CD14-positive monocyte (primary cell): Measurements from ENCODE around the gene SLC40A1. TPM values are rescaled to one million over a fixed set of nuclear protein-coding genes. Genes with fewer than 3 reads are reported as not detected.

Experiments used
- DNase-seq, 3 donors: peaks; one replicate each; pipeline ENCODE4 v3.0.0-alpha.2; 2011 to 2022
- H2AFZ ChIP-seq: 2 replicates; pipeline ENCODE4 v1.6.0; 2012; ENCODE audit warnings: mild to moderate bottlenecking, low read depth, low read length, inconsistent platforms; ENCODE audit not compliant: insufficient read depth, poor library complexity, severe bottlenecking
- H3K27ac ChIP-seq, 2 donors: 1 replicate in 1 of 2; 2 replicates in 1 of 2; pipeline ENCODE4 v1.5.1; 2012 to 2013; ENCODE audit warnings: low read length in 2 of 2, control low read depth in 1 of 2, inconsistent platforms in 1 of 2, low read depth in 1 of 2, mild to moderate bottlenecking in 1 of 2
- H3K27me3 ChIP-seq, 2 donors: one replicate each; pipeline versions ENCODE4 v1.6.0 to v1.6.1; 2011 to 2013; ENCODE audit warnings: low read length in 2 of 2; ENCODE audit not compliant: control insufficient read depth in 2 of 2, insufficient read depth in 2 of 2
- H3K36me3 ChIP-seq, 2 donors: replicated peaks in 1 of 2; 1 replicate in 1 of 2; 2 replicates in 1 of 2; pipeline versions ENCODE4 v1.5.1 to v1.6.1; 2012 to 2013; ENCODE audit warnings: low read length in 2 of 2, control low read depth in 1 of 2, inconsistent platforms in 1 of 2, mild to moderate bottlenecking in 1 of 2; ENCODE audit not compliant: insufficient read depth in 2 of 2, control insufficient read depth in 1 of 2
- H3K4me1 ChIP-seq, 2 donors: 1 replicate in 1 of 2; 2 replicates in 1 of 2; pipeline versions ENCODE4 v1.5.1 to v1.6.1; 2012 to 2013; ENCODE audit warnings: low read length in 2 of 2, control low read depth in 1 of 2, inconsistent platforms in 1 of 2, mild to moderate bottlenecking in 1 of 2, moderate library complexity in 1 of 2; ENCODE audit not compliant: insufficient read depth in 2 of 2, control insufficient read depth in 1 of 2
- H3K4me2 ChIP-seq: replicated peaks from 2 replicates; pipeline ENCODE3; 2012; ENCODE audit warnings: low read length, moderate library complexity, mild to moderate bottlenecking; ENCODE audit not compliant: poor library complexity, severe bottlenecking; ENCODE audit errors: extremely low read depth
- H3K4me3 ChIP-seq, 3 experiments: fragments of 200-600 bp in 1 of 3; sonication (generic) in 1 of 3; replicated peaks in 1 of 3; 1 replicate in 2 of 3; 2 replicates in 1 of 3; pipeline ENCODE4 v1.5.1; 2011 to 2013; ENCODE audit warnings: low read length in 3 of 3, mild to moderate bottlenecking in 3 of 3, control low read depth in 2 of 3, low read depth in 2 of 3, inconsistent platforms in 1 of 3, moderate library complexity in 1 of 3
- H3K79me2 ChIP-seq: 2 replicates; pipeline ENCODE4 v1.6.0; 2012; ENCODE audit warnings: mild to moderate bottlenecking, control low read depth, inconsistent platforms, low read length, moderate library complexity; ENCODE audit not compliant: insufficient read depth
- H3K9ac ChIP-seq: 2 replicates; pipeline ENCODE4 v1.6.0; 2017; ENCODE audit warnings: low read length, mild to moderate bottlenecking; ENCODE audit not compliant: insufficient read depth, poor library complexity, severe bottlenecking
- H3K9me3 ChIP-seq, 2 donors: replicated peaks in 1 of 2; 1 replicate in 1 of 2; 2 replicates in 1 of 2; pipeline versions ENCODE4 v1.5.1 to v1.6.1; 2012 to 2013; ENCODE audit warnings: low read length in 2 of 2, control low read depth in 1 of 2; ENCODE audit not compliant: control insufficient read depth in 1 of 2, insufficient read depth in 1 of 2
- H4K20me1 ChIP-seq: 2 replicates; pipeline ENCODE4 v1.6.0; 2012; ENCODE audit warnings: mild to moderate bottlenecking, low read length, control low read depth, moderate library complexity; ENCODE audit not compliant: insufficient read depth
- H3K27ac Mint-ChIP-seq, 7 donors: one replicate each; pipeline ENCODE4 v1.8.0; 2020; ENCODE audit warnings: mild to moderate bottlenecking in 7 of 7, mixed read lengths in 7 of 7, moderate library complexity in 6 of 7, inconsistent platforms in 2 of 7
- H3K27me3 Mint-ChIP-seq, 3 donors: one replicate each; pipeline ENCODE4 v1.8.0; 2021 to 2022; ENCODE audit warnings: low read depth in 3 of 3, mild to moderate bottlenecking in 3 of 3, mixed read lengths in 3 of 3, moderate library complexity in 3 of 3, inconsistent platforms in 1 of 3
- H3K36me3 Mint-ChIP-seq, 2 donors: one replicate each; pipeline ENCODE4 v1.8.0; 2020; ENCODE audit warnings: mixed read lengths in 2 of 2, inconsistent platforms in 1 of 2, mild to moderate bottlenecking in 1 of 2
- H3K4me1 Mint-ChIP-seq: one replicate; pipeline ENCODE4 v1.8.0; 2020; ENCODE audit warnings: mild to moderate bottlenecking, mixed read lengths
- H3K4me3 Mint-ChIP-seq, 2 donors: one replicate each; pipeline ENCODE4 v1.8.0; 2020; ENCODE audit warnings: mild to moderate bottlenecking in 2 of 2, mixed read lengths in 2 of 2, moderate library complexity in 1 of 2
- H3K9me3 Mint-ChIP-seq, 7 donors: one replicate each; pipeline ENCODE4 v1.8.0; 2020 to 2022; ENCODE audit warnings: mixed read lengths in 7 of 7, mild to moderate bottlenecking in 6 of 7, moderate library complexity in 6 of 7, inconsistent platforms in 2 of 7
- WGBS: methylation state at CpG from one replicate; pipeline ENCODE4 v1.1.5; 2013; ENCODE audit warnings: missing lambda C conversion rate; ENCODE audit not compliant: insufficient coverage; 5-methylcytosine and 5-hydroxymethylcytosine counted together
- intact Hi-C, 2 donors: fragments of 100-400 bp; cut with micrococcal nuclease; formaldehyde crosslinking; loops; one replicate each; pipeline versions ENCODE4 v1.15.0 to v1.15.1; 2023
- polyA plus RNA-seq, 3 donors: library from polyadenylated mRNA; depleted of rRNA in 1 of 3; unstranded in 2 of 3; stranded (reverse) in 1 of 3; fragments of 300-500 nt in 2 of 3; fragments of >200 nt in 1 of 3; fragmentation: Illumina TruSeq in 2 of 3; gene quantifications; 1 replicate in 2 of 3; 2 replicates in 1 of 3; pipeline ENCODE4 v1.2.3, GENCODE V29; 2012 to 2021
- TF ChIP-seq, protein P1 (sequence below): fragments of 200-600 bp; IDR thresholded peaks from one replicate; pipeline ENCODE4 v1.8.0; 2022; ENCODE audit warnings: antibody characterized with exemption, mild to moderate bottlenecking

The SLC40A1 gene
- polyA plus RNA-seq, 3 donors, result 7.9 to 91.6 (median 90.4) TPM

DNA sequence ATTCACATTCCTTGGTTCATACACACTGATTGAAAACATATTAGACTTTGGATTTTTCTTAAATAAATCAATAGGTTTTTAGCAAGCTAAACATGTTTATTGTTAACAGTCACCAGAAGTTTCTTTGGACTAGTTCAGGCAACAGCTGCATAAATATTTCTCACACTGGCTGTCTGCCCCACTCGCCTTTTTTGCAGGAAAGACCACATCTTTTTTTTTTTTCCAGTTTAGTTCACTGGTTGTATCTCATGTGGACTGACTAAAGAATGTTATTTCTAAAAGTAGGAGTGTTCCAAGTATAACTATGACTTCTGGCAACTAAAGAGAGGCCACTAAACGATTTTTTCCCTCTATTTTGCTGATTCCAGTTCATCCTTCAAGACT is 31.1 kb downstream of the SLC40A1 start:
- Mint-ChIP-seq H3K4me1 (peaks cover 4% of the 10 kb centered on the region), H3K27ac (no peak overlapping the region), H3K36me3 (no peaks in the 10 kb centered on the region), H3K4me3 (no peak overlapping the region), H3K9me3 (peaks cover 0 to 5% (median 2%) of the 10 kb centered on the region in 7 donors), H3K27me3 (no peaks in the 10 kb centered on the region)
- Histone ChIP-seq H3K27me3 (no peaks in the 10 kb centered on the region), H3K4me2 (no peak overlapping the region), H3K9ac (no peak overlapping the region), H3K36me3 (no peaks in the 10 kb centered on the region), H4K20me1 (no peaks in the 10 kb centered on the region), H3K4me3 (no peak overlapping the region), H3K4me1 (no peaks in the 10 kb centered on the region), H3K79me2 (no peaks in the 10 kb centered on the region), H3K27ac (no peak overlapping the region), H3K9me3 (no peaks in the 10 kb centered on the region), H2AFZ (no peak overlapping the region)
- DNase-seq, result no peak
- WGBS, result no CpG with 5 or more reads among the region's 2 CpGs
- intact Hi-C loops, result no loop called here
- TF ChIP-seq, protein P1, sequence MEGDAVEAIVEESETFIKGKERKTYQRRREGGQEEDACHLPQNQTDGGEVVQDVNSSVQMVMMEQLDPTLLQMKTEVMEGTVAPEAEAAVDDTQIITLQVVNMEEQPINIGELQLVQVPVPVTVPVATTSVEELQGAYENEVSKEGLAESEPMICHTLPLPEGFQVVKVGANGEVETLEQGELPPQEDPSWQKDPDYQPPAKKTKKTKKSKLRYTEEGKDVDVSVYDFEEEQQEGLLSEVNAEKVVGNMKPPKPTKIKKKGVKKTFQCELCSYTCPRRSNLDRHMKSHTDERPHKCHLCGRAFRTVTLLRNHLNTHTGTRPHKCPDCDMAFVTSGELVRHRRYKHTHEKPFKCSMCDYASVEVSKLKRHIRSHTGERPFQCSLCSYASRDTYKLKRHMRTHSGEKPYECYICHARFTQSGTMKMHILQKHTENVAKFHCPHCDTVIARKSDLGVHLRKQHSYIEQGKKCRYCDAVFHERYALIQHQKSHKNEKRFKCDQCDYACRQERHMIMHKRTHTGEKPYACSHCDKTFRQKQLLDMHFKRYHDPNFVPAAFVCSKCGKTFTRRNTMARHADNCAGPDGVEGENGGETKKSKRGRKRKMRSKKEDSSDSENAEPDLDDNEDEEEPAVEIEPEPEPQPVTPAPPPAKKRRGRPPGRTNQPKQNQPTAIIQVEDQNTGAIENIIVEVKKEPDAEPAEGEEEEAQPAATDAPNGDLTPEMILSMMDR, result no peak

- no peaks in the 10 kb centered on the region for H4K20me1 ChIP-seq
- peaks cover 0 to 5% (median 2%) of the 10 kb centered on the region in 7 donors for H3K9me3 Mint-ChIP-seq
- no peak overlapping the region for H3K27ac Mint-ChIP-seq
- TF ChIP-seq, protein P1, result no peak
- H3K27me3 Mint-ChIP-seq, result peaks cover 0 to under 1% (median 0%) of the 10 kb centered on the region in 3 donors
- H3K36me3 ChIP-seq, result no peaks in the 10 kb centered on the region
- H2AFZ ChIP-seq, result no peak overlapping the region
- no peaks in the 10 kb centered on the region for H3K36me3 Mint-ChIP-seq
- no peak overlapping the region for H3K4me3 ChIP-seq
- intact Hi-C loops, result no loop called here
- no peaks in the 10 kb centered on the region for H3K27me3 ChIP-seq
- no peaks in the 10 kb centered on the region for H3K9me3 ChIP-seq
- no peak overlapping the region for H3K27ac ChIP-seq
- no peak overlapping the region for H3K4me3 Mint-ChIP-seq
- peaks cover 0 to 1% of the 10 kb centered on the region in 2 donors for H3K4me1 ChIP-seq
- H3K79me2 ChIP-seq, result no peaks in the 10 kb centered on the region
- H3K4me1 Mint-ChIP-seq, result peaks cover 5% of the 10 kb centered on the region
- WGBS, result no CpG with 5 or more reads among the region's 2 CpGs
- DNase-seq, result no peak
- H3K9ac ChIP-seq, result no peak overlapping the region
- no peak overlapping the region for H3K4me2 ChIP-seq
Observed at GRCh38 chr2:189548666-189549448, 31.7 kb downstream of the SLC40A1 start.
